T-helper 1 cell treated with Interleukin-12 subunit alpha and Interleukin-12 subunit beta and Interleukin-4 antibody, amounts not matched to agents 30 ng/mL and 1 ng/mL, for 36 hours (primary cell): ENCODE measurements around the gene RNF130. TPM values are rescaled to one million over a fixed set of nuclear protein-coding genes. Genes with fewer than 3 reads are reported as not detected.
"Not testable (repeated sequence)": the region's sequence is repeated elsewhere in the genome, so short reads cannot be mapped to it uniquely, and the experiment has no call there.

Source experiments
- intact Hi-C: fragments of 100-400 bp; cut with micrococcal nuclease; formaldehyde crosslinking; loops from one replicate; pipeline ENCODE4 v1.15.1; 2024
- total RNA-seq: library from RNA; stranded (reverse); gene quantifications from 2 replicates; pipeline ENCODE4 v1.2.3, GENCODE V29; 2022

The RNF130 gene
- total RNA-seq, 1 donor from 2014 or later, result 4.8 TPM

- intact Hi-C loops, result no loop called here
Observed at GRCh38 chr5:180026734-180027458, 44.7 kb downstream of the RNF130 start.

- intact Hi-C loops, result no loop called here
Observed at GRCh38 chr5:180026320-180026719, 45.2 kb downstream of the RNF130 start.

- intact Hi-C loops, result no loop called here
Observed at GRCh38 chr5:180021900-180022299, 49.7 kb downstream of the RNF130 start.

GRCh38 chr5:180020176-180020575 is 51.4 kb downstream of the RNF130 start:
- intact Hi-C loops, result no loop called here

- intact Hi-C loops, result no loop called here
Observed at GRCh38 chr5:180018347-180019060, 53.1 kb downstream of the RNF130 start.

- intact Hi-C loops, result not testable (repeated sequence)
Observed at GRCh38 chr5:180015523-180015922, 56.0 kb downstream of the RNF130 start.

GRCh38 chr5:180013678-180014077 is 57.9 kb downstream of the RNF130 start:
- intact Hi-C loops, result no loop called here

- intact Hi-C loops, result no loop called here
Observed at GRCh38 chr5:180012316-180012715, 59.2 kb downstream of the RNF130 start.

- intact Hi-C loops, result no loop called here
Observed at GRCh38 chr5:180010636-180011035, 60.9 kb downstream of the RNF130 start.

- intact Hi-C loops, result no loop called here
Observed at GRCh38 chr5:180009581-180009980, 62.0 kb downstream of the RNF130 start.

GRCh38 chr5:180008433-180008832 is 63.1 kb downstream of the RNF130 start:
- intact Hi-C loops, result no loop called here

- intact Hi-C loops, result no loop called here
Observed at GRCh38 chr5:180007582-180007981, 64.0 kb downstream of the RNF130 start.

- intact Hi-C loops, result no loop called here
Observed at GRCh38 chr5:180006141-180006540, 65.4 kb downstream of the RNF130 start.

- intact Hi-C loops, result no loop called here
Observed at GRCh38 chr5:180003127-180003526, 68.4 kb downstream of the RNF130 start.

- intact Hi-C loops, result no loop called here
Observed at GRCh38 chr5:180001742-180002141, 69.8 kb downstream of the RNF130 start.

- intact Hi-C loops, result no loop called here
Observed at GRCh38 chr5:180001136-180001535, 70.4 kb downstream of the RNF130 start.

GRCh38 chr5:179998485-179998884 is 73.1 kb downstream of the RNF130 start:
- intact Hi-C loops, result no loop called here

- intact Hi-C loops, result no loop called here
Observed at GRCh38 chr5:179994583-179995323, 76.8 kb downstream of the RNF130 start.

- intact Hi-C loops, result not testable (repeated sequence)
Observed at GRCh38 chr5:179992855-179993254, 78.7 kb downstream of the RNF130 start.

- intact Hi-C loops, result no loop called here
Observed at GRCh38 chr5:179991106-179991505, 80.5 kb downstream of the RNF130 start.

GRCh38 chr5:179990525-179990924 is 81.0 kb downstream of the RNF130 start:
- intact Hi-C loops, result not testable (repeated sequence)

- intact Hi-C loops, result no loop called here
Observed at GRCh38 chr5:179986328-179986727, 85.2 kb downstream of the RNF130 start.
